ENCODE measurements around the gene RNASEL. TPM values are rescaled to one million over a fixed set of nuclear protein-coding genes. Genes with fewer than 3 reads are reported as not detected.

Gene RNASEL
- total and polyA plus RNA-seq, 2 experiments from 2014 or later, result 0.37 to 0.94 TPM

- no peak for TF ChIP-seq CTCF (conservative IDR thresholded peaks at IDR 0.05; ENCODE audit: low read depth in 2 of 2)
Measured at GRCh38 chr1:182635871-182636270, 46.8 kb upstream of the RNASEL start (continued).

GRCh38 chr1:182634306-182635072 lies 45.4 kb upstream of the RNASEL start:
- Histone ChIP-seq H3F3A (replicated peaks; ENCODE audit: low read depth) (no peaks in the 10 kb centered on the region), H4K20me1 (replicated peaks; ENCODE audit: insufficient read depth) (no peaks in the 10 kb centered on the region), H3K4me1 (ENCODE audit: insufficient read depth) (peaks cover 22% of the 10 kb centered on the region), H3K9me2 (ENCODE audit: insufficient read depth) (no peaks in the 10 kb centered on the region), H3K27me3 (ENCODE audit: insufficient read depth) (no peaks in the 10 kb centered on the region), H2AFZ (peak overlapping the region; percentile 66; the same call in 1 of the 2 replicates), H3K27ac (ENCODE audit: low read depth) (no peak overlapping the region), H3K4me3 (no peak overlapping the region), H3K4me2 (no peak overlapping the region), H3K79me2 (replicated peaks; ENCODE audit: insufficient read depth) (no peaks in the 10 kb centered on the region), H3K36me3 (ENCODE audit: insufficient read depth) (no peaks in the 10 kb centered on the region)
- H3K27me3 Mint-ChIP-seq (ENCODE audit: insufficient read depth, low read depth, poor library complexity), result no peaks in the 10 kb centered on the region
- H3K4me3 Mint-ChIP-seq, result no peak overlapping the region
- peaks cover 30% of the 10 kb centered on the region for H3K4me1 Mint-ChIP-seq
- no peak overlapping the region for H3K27ac Mint-ChIP-seq
- no peaks in the 10 kb centered on the region for H3K36me3 Mint-ChIP-seq (ENCODE audit: low read depth)
- no peaks in the 10 kb centered on the region for H3K9me3 Mint-ChIP-seq
- DNase-seq (ENCODE audit: low spot score) (no peak), ATAC-seq (no peak)
- TF ChIP-seq REST (IDR thresholded peaks at IDR 0.05; ENCODE audit: unreplicated experiment) (no peak), ZNF462 (CRISPR knock-in tag; IDR thresholded peaks at IDR 0.05) (no peak), EZH2phosphoT487 (IDR thresholded peaks at IDR 0.05; ENCODE audit: unreplicated experiment) (no peak), ETS1 (IDR thresholded peaks at IDR 0.05) (no peak), CREB1 (CRISPR knock-in tag; IDR thresholded peaks at IDR 0.05; ENCODE audit: low read depth) (no peak), ZNF114 (CRISPR knock-in tag; IDR thresholded peaks at IDR 0.05) (no peak), ZNF331 (CRISPR knock-in tag; IDR thresholded peaks at IDR 0.05; ENCODE audit: low read depth) (no peak), POLR2AphosphoS5 (IDR thresholded peaks at IDR 0.05; ENCODE audit: low read depth) (no peak)

Measured in GM23338 (cell line).